Stimulated activated CD8-positive, alpha-beta memory T cell treated with anti-CD3 and anti-CD28 coated beads, Interleukin-4, amount 100 ng/mL, for 24 hours (primary cell): Measurements from ENCODE around the gene AMPD2.

Source experiments
- DNase-seq: peaks from one replicate; pipeline ENCODE4 v3.0.0-alpha.2; 2020; ENCODE audit warnings: low read depth

AMPD2 gene

GRCh38 chr1:109617291-109617801 is 2.3 kb upstream of the AMPD2 start:
- DNase-seq = no peak

- DNase-seq = no peak
Observed at GRCh38 chr1:109618661-109619575, 719 bp upstream of the AMPD2 start.

GRCh38 chr1:109620401-109620791 is 759 bp downstream of the AMPD2 start:
- no peak for DNase-seq

- DNase-seq = peak; percentile 96
Observed at GRCh38 chr1:109620841-109621286, 1.2 kb downstream of the AMPD2 start.

GRCh38 chr1:109621379-109622136 is 1.9 kb downstream of the AMPD2 start:
- DNase-seq = no peak

GRCh38 chr1:109622137-109622892 is 2.7 kb downstream of the AMPD2 start:
- DNase-seq = no peak

GRCh38 chr1:109622895-109623294 is 3.3 kb downstream of the AMPD2 start:
- DNase-seq = no peak

GRCh38 chr1:109623601-109624161 is 4.0 kb downstream of the AMPD2 start:
- no peak for DNase-seq

GRCh38 chr1:109624201-109625010 is 4.8 kb downstream of the AMPD2 start:
- DNase-seq = no peak

GRCh38 chr1:109625176-109625575 is 5.5 kb downstream of the AMPD2 start:
- DNase-seq = no peak

GRCh38 chr1:109625601-109626560 is 6.2 kb downstream of the AMPD2 start:
- no peak for DNase-seq

- DNase-seq = no peak
Observed at GRCh38 chr1:109626682-109627408, 7.2 kb downstream of the AMPD2 start.

GRCh38 chr1:109627692-109628399 is 8.2 kb downstream of the AMPD2 start:
- no peak for DNase-seq

GRCh38 chr1:109628540-109629321 is 9.1 kb downstream of the AMPD2 start:
- no peak for DNase-seq

- DNase-seq = no peak
Observed at GRCh38 chr1:109629372-109630030, 9.9 kb downstream of the AMPD2 start.

- DNase-seq = no peak
Observed at GRCh38 chr1:109630081-109630897, 10.7 kb downstream of the AMPD2 start.
